ENCODE measurements around the gene GNPTG.
A peak's percentile ranks its signal among the peaks of the same experiment; 100 is the strongest.

The GNPTG gene

DNA sequence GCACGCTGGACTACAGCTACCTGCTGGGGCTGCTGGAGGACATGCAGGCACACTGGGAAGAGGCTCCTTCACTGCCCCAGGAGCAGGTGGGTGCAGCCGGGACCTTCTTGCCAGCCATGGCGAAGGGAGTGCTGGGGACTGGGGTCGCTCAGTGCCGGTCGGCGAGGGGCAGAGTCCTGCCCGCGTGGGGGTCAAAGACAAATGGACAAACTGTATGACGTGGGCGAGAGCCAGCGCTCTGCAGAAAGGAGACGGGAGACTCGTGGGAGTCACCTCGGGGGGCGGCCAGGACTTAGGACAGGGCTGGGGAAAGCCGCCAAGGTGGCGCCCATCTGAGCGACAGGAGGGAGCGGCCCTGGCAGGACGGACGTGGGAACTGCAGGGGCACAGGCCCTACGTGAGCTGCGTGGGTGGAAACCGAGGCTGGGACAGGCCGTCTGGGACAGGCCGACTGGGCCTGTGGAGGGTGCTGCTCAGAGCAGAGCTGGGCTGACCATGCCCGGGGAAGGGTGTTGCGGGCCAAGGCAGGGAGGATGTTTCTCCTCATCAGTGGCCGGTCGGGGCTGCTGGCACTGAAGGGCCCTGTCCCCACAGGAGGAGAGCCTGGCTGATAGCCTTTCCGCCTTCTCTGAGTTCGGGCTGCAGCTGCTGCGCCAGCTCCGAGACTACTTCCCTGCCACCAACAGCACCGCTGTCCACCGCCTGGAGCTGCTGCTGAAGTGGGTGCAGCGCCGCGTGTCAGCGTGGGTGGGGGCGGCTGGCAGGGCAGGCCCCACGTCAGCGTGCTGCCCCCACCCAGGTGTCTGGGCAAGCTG lies 8.1 kb upstream of the GNPTG start:
- H3K9me3 Mint-ChIP-seq, result no peaks in the 10 kb centered on the region
- ATAC-seq (ENCODE audit: low read depth), result no peak
- peak in 1 of 2 donors; percentile 20 for DNase-seq (ENCODE audit: low spot score in 2 of 2)

GRCh38 chr16:1344499-1344898 lies 7.2 kb upstream of the GNPTG start:
- no peaks in the 10 kb centered on the region for H3K9me3 Mint-ChIP-seq
- peak overlapping the region; percentile 62 for H3K27ac Mint-ChIP-seq
- H3K36me3 Mint-ChIP-seq, result peaks cover 7% of the 10 kb centered on the region
- peaks cover 17% of the 10 kb centered on the region for H3K4me1 Mint-ChIP-seq
- no peak for ATAC-seq (ENCODE audit: low read depth)
- no peaks in the 10 kb centered on the region for H3K27me3 Mint-ChIP-seq
- no peak overlapping the region for H3K4me3 Mint-ChIP-seq
- DNase-seq (ENCODE audit: low spot score in 2 of 2), result peak in 1 of 2 donors; percentile 14

More for the DNA sequence above, 8.1 kb upstream of the GNPTG start:
- H3K36me3 Mint-ChIP-seq, result peaks cover 5% of the 10 kb centered on the region
- no peaks in the 10 kb centered on the region for H3K27me3 Mint-ChIP-seq
- peak overlapping the region; percentile 73 for H3K27ac Mint-ChIP-seq
- H3K4me3 Mint-ChIP-seq, result peak overlapping the region; percentile 49
- H3K4me1 Mint-ChIP-seq, result peaks cover 17% of the 10 kb centered on the region

DNA sequence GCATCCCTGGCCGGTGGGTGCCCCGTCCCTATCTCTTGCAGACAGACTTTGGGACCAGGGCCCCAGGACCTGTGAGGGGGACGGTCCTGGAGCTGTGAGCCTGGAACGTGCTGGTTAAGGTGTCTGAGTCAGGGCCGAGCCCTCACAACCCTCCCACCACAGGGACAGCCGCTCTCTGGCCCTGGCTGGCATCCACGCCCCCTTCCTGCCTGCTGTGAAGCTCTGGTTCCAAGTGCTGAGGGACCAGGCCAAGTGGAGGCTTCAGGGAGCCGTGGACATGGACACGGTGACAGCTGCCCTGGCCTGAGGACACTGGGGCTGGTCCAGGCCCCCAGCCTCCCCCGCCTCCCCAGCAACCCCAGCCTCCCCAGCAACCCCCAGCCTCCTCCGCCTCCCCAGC lies 6.6 kb upstream of the GNPTG start:
- no peaks in the 10 kb centered on the region for H3K9me3 Mint-ChIP-seq
- DNase-seq (ENCODE audit: low spot score in 2 of 2), result peak in 1 of 2 donors; percentile 17
- peaks cover 17% of the 10 kb centered on the region for H3K4me1 Mint-ChIP-seq
- no peak overlapping the region for H3K27ac Mint-ChIP-seq
- no peak overlapping the region for H3K4me3 Mint-ChIP-seq
- no peak for ATAC-seq (ENCODE audit: low read depth)
- H3K27me3 Mint-ChIP-seq, result no peaks in the 10 kb centered on the region
- peaks cover 7% of the 10 kb centered on the region for H3K36me3 Mint-ChIP-seq

DNA sequence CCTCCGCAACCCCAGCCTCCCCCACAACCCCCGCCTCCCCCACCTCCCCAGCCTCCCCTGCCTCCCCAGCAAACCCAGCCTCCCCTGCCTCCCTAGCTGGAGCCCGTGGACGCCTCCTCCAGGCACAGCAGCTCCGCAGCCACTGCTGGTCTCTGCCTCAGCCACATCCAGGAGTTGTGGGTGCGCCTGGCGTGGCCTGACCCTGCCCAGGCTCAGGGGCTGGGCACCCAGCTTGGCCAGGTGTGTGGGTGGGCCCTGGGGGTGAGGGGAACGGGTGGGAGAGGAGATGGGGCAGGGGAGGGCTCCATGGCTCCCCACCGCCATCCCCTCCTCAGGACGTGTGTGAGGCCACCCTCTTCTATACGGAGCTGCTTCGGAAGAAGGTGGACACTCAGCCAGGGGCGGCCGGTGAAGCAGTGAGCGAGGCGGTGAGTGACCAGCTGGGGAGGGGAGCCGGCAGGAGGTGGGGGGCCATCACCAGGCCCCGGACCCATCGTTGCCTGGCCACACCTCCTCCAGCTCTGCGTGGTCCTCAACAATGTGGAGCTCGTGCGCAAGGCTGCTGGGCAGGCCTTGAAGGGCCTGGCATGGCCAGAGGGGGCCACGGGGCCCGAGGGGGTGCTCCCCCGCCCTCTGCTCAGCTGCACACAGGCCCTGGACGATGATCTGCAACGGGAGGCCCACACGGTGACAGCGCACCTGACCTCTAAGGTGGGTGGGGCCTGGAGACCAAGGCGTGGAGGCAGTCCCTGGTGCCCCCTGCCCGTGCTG lies 5.9 kb upstream of the GNPTG start:
- Mint-ChIP-seq H3K36me3 (peaks cover 8% of the 10 kb centered on the region), H3K4me3 (no peak overlapping the region), H3K9me3 (no peaks in the 10 kb centered on the region), H3K4me1 (peaks cover 20% of the 10 kb centered on the region), H3K27me3 (no peaks in the 10 kb centered on the region), H3K27ac (no peak overlapping the region)
- DNase-seq (ENCODE audit: low spot score in 2 of 2) (no peak), ATAC-seq (ENCODE audit: low read depth) (no peak)

DNA sequence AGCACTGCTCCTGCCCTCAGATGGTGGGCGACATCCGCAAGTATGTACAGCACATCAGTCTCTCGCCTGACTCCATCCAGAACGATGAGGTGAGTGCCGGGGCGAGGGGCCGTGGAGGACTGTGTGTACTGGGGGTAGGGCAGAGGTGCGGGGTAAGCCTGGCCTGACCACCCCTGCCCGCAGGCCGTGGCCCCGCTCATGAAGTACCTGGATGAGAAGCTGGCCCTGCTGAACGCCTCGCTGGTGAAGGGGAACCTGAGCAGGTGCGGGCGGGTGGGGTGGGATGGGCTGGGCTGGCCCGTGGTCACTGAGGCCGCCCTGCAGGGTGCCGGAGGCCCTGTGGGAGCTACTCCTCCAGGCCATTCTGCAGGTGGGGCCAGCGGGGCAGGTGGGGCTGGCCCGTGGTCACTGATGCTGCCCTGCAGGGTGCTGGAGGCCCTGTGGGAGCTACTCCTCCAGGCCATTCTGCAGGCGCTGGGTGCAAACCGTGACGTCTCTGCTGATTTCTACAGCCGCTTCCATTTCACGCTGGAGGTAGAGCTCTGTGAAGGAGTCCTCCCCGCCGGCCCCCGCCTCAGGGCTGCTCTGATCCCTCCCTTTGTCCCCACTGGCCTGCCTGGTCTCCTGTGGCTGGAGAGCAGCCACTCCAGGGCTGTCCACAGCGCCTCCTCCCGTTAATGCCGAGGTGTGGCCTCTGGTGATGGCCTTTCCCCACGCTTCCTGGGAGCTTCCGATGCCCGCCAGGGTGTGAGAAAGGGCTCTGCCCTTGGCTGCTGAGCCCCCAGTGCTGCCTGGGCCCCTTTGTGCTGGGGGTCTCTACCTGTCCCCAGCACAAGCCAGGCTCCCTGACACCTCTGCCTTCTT lies 5.1 kb upstream of the GNPTG start:
- no peak for ATAC-seq (ENCODE audit: low read depth)
- Mint-ChIP-seq H3K27me3 (no peaks in the 10 kb centered on the region), H3K4me1 (peaks cover 22% of the 10 kb centered on the region), H3K36me3 (peaks cover 8% of the 10 kb centered on the region), H3K9me3 (no peaks in the 10 kb centered on the region), H3K4me3 (no peak overlapping the region), H3K27ac (no peak overlapping the region)
- no peak for DNase-seq (ENCODE audit: low spot score in 2 of 2)

- Mint-ChIP-seq H3K4me3 (no peak overlapping the region), H3K27me3 (no peaks in the 10 kb centered on the region), H3K27ac (no peak overlapping the region), H3K4me1 (peaks cover 20% of the 10 kb centered on the region), H3K9me3 (no peaks in the 10 kb centered on the region), H3K36me3 (peaks cover 8% of the 10 kb centered on the region)
- DNase-seq (ENCODE audit: low spot score in 2 of 2), result no peak
- no peak for ATAC-seq (ENCODE audit: low read depth)
Measured at GRCh38 chr16:1347286-1347855, 4.4 kb upstream of the GNPTG start.

GRCh38 chr16:1347962-1348361 lies 3.8 kb upstream of the GNPTG start:
- Mint-ChIP-seq H3K36me3 (peaks cover 8% of the 10 kb centered on the region), H3K4me3 (no peak overlapping the region)

DNA sequence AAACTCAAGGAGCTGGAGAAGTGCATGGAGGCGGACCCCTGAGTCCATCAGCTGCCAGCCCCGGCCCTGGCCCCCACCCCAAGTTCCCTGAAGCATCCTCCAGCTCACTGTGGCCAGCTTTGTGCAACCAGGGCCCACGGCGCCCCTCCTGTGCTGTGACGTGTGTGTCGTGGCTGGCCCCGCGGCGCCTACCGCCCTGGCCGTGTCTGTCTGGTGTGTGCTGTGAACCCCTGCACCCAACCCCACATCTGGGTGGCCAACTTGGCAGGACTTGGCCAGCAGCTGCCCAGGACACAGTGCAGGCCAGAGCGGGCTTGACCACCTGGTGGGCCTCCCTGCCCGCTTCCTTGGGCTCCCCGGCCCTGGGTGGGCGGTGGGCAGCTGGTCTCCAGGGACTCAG lies 3.3 kb upstream of the GNPTG start:
- no peaks in the 10 kb centered on the region for H3K9me3 Mint-ChIP-seq
- no peaks in the 10 kb centered on the region for H3K27me3 Mint-ChIP-seq
- peaks cover 5% of the 10 kb centered on the region for H3K36me3 Mint-ChIP-seq
- H3K27ac Mint-ChIP-seq, result no peak overlapping the region
- no peak for ATAC-seq (ENCODE audit: low read depth)
- no peak overlapping the region for H3K4me3 Mint-ChIP-seq
- DNase-seq (ENCODE audit: low spot score in 2 of 2), result no peak
- H3K4me1 Mint-ChIP-seq, result peaks cover 17% of the 10 kb centered on the region

More at GRCh38 chr16:1347962-1348361, 3.8 kb upstream of the GNPTG start:
- DNase-seq (ENCODE audit: low spot score in 2 of 2), result no peak
- Mint-ChIP-seq H3K27me3 (no peaks in the 10 kb centered on the region), H3K9me3 (no peaks in the 10 kb centered on the region), H3K4me1 (peaks cover 17% of the 10 kb centered on the region), H3K27ac (no peak overlapping the region)
- no peak for ATAC-seq (ENCODE audit: low read depth)

- ATAC-seq (ENCODE audit: low read depth), result no peak
- DNase-seq (ENCODE audit: low spot score in 2 of 2), result no peak
- Mint-ChIP-seq H3K4me1 (peaks cover 16% of the 10 kb centered on the region), H3K36me3 (peaks cover 5% of the 10 kb centered on the region), H3K4me3 (no peak overlapping the region), H3K27me3 (no peaks in the 10 kb centered on the region), H3K27ac (no peak overlapping the region), H3K9me3 (no peaks in the 10 kb centered on the region)
Measured at GRCh38 chr16:1348926-1349325, 2.8 kb upstream of the GNPTG start.

- no peak for ATAC-seq (ENCODE audit: low read depth)
- no peaks in the 10 kb centered on the region for H3K9me3 Mint-ChIP-seq
- H3K4me3 Mint-ChIP-seq, result no peak overlapping the region
- H3K36me3 Mint-ChIP-seq, result peaks cover 5% of the 10 kb centered on the region
- peaks cover 16% of the 10 kb centered on the region for H3K4me1 Mint-ChIP-seq
- no peak for DNase-seq (ENCODE audit: low spot score in 2 of 2)
- H3K27me3 Mint-ChIP-seq, result no peaks in the 10 kb centered on the region
- H3K27ac Mint-ChIP-seq, result no peak overlapping the region
Measured at GRCh38 chr16:1349351-1349750, 2.4 kb upstream of the GNPTG start.

DNA sequence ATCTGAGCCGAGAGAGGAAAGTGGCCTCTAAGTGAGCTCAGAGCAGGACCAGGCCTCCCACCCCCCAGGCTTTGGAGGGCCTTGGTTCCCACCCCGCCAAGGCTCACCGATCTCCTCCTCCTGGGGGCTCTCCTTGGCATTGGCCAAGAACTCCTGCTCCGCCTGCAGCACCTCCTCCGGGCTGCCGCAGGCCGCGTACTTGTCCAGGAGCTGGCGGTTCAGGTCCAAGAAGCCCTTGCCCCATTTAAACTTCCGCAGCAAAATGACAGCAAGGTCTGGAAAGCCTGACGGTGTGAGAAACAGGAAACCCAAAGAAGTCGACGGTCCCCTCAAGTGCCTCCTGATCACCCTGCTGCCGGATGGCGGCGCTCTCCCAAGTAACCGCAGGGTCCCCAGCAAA lies 1.8 kb upstream of the GNPTG start:
- no peak for DNase-seq (ENCODE audit: low spot score in 2 of 2)
- peak overlapping the region; percentile 5 for H3K4me3 Mint-ChIP-seq
- no peak overlapping the region for H3K27ac Mint-ChIP-seq
- peaks cover 5% of the 10 kb centered on the region for H3K36me3 Mint-ChIP-seq
- H3K4me1 Mint-ChIP-seq, result peaks cover 19% of the 10 kb centered on the region
- H3K27me3 Mint-ChIP-seq, result no peaks in the 10 kb centered on the region
- no peaks in the 10 kb centered on the region for H3K9me3 Mint-ChIP-seq
- no peak for ATAC-seq (ENCODE audit: low read depth)

- DNase-seq (ENCODE audit: low spot score in 2 of 2) (no peak), ATAC-seq (ENCODE audit: low read depth) (no peak)
- peak overlapping the region; percentile 71 for H3K4me3 Mint-ChIP-seq
- H3K27ac Mint-ChIP-seq, result peak overlapping the region; percentile 53
- peaks cover 5% of the 10 kb centered on the region for H3K36me3 Mint-ChIP-seq
- no peaks in the 10 kb centered on the region for H3K27me3 Mint-ChIP-seq
- no peaks in the 10 kb centered on the region for H3K9me3 Mint-ChIP-seq
- peaks cover 26% of the 10 kb centered on the region for H3K4me1 Mint-ChIP-seq
Measured at GRCh38 chr16:1350691-1351090, 1.0 kb upstream of the GNPTG start.

GRCh38 chr16:1351215-1351581 lies 533 bp upstream of the GNPTG start:
- H3K27ac Mint-ChIP-seq, result peak overlapping the region; percentile 53
- H3K36me3 Mint-ChIP-seq, result peaks cover 5% of the 10 kb centered on the region
- H3K27me3 Mint-ChIP-seq, result no peaks in the 10 kb centered on the region
- H3K9me3 Mint-ChIP-seq, result no peaks in the 10 kb centered on the region
- peak; percentile 14 for ATAC-seq (ENCODE audit: low read depth)
- DNase-seq (ENCODE audit: low spot score in 2 of 2), result no peak
- peaks cover 28% of the 10 kb centered on the region for H3K4me1 Mint-ChIP-seq
- H3K4me3 Mint-ChIP-seq, result peak overlapping the region; percentile 71

All from memory B cell (primary cell).